HepG2 (cell line): Measurements from ENCODE around the gene NDUFS7. TPM values are rescaled to one million over a fixed set of nuclear protein-coding genes. Genes with fewer than 3 reads are reported as not detected.

Experiments used
- ATAC-seq: fragments of 200-7000 bp; cut with Tn5 transposase; 3 replicates; pipeline ENCODE4 v1.9.1; 2020; ENCODE audit warnings: mild to moderate bottlenecking, moderate library complexity
- BruUV-seq: library from RNA; stranded (reverse); fragments of 400-500 nt; replicated peaks from 2 replicates; lab custom pipeline; 2021; lab: Mats Ljungman, UMichigan
- CTCF ChIA-PET: fragments of 300-600 bp; formaldehyde crosslinking; extraction: SDS; loops from one replicate; lab custom pipeline; 2021; ENCODE audit warnings: low total read pairs, inconsistent platforms, low intra/inter-chr PET ratio; lab: Yijun Ruan, JAX
- POLR2A ChIA-PET: fragments of 350-600 bp; sonication (Branson Sonifier 250); formaldehyde crosslinking; loops from one replicate; lab custom pipeline; 2020; ENCODE audit warnings: antibody characterized with exemption, inconsistent platforms; lab: Yijun Ruan, JAX
- DNase-seq: peaks from one replicate; pipeline ENCODE4 v3.0.0-alpha.2; 2015; ENCODE audit warnings: low spot score
- FAIRE-seq: peaks from 3 replicates; lab custom pipeline; 2011; peaks lifted over from hg19 to GRCh38; lab: Jason Lieb, UNC
- H2AFZ ChIP-seq: one replicate; pipeline ENCODE4 v1.6.1; 2011; ENCODE audit warnings: low read length, inconsistent platforms
- H3K27ac ChIP-seq: fragments of 300-600 bp; 3 replicates; pipeline ENCODE4 v1.8.0; 2011; ENCODE audit warnings: mixed run types, mild to moderate bottlenecking, mixed read lengths, low read length, inconsistent platforms; ENCODE audit not compliant: insufficient read depth; ENCODE audit errors: extremely low read length
- H3K27me3 ChIP-seq, 2 experiments: fragments of 200-600 bp in 1 of 2; 2 replicates in 1 of 2; 3 replicates in 1 of 2; pipeline versions ENCODE4 v1.6.0 to v1.8.0; 2011; ENCODE audit warnings: low read length in 2 of 2, mild to moderate bottlenecking in 2 of 2, moderate library complexity in 2 of 2, inconsistent platforms in 1 of 2; ENCODE audit not compliant: insufficient read depth in 2 of 2, control insufficient read depth in 1 of 2
- H3K36me3 ChIP-seq, 2 experiments: fragments of 200-600 bp in 1 of 2; replicated peaks in 1 of 2; 2 replicates in 1 of 2; 3 replicates in 1 of 2; pipeline versions ENCODE4 v1.5.1 to v1.8.0; 2011; ENCODE audit warnings: low read length in 2 of 2, inconsistent platforms in 1 of 2; ENCODE audit not compliant: insufficient read depth in 2 of 2, control insufficient read depth in 1 of 2
- H3K4me1 ChIP-seq: 2 replicates; pipeline ENCODE4 v1.5.1; 2012; ENCODE audit warnings: low read length, inconsistent platforms; ENCODE audit not compliant: insufficient read depth
- H3K4me2 ChIP-seq: 2 replicates; pipeline ENCODE4 v1.6.0; 2011; ENCODE audit warnings: low read depth, low read length, inconsistent platforms
- H3K4me3 ChIP-seq, 3 experiments: fragments of 200-600 bp in 1 of 3; sonication (generic), shearing (Covaris generic) in 1 of 3; replicated peaks in 1 of 3; 2 replicates each; pipeline ENCODE4 v1.5.1; 2011 to 2016; ENCODE audit warnings: low read length in 3 of 3, inconsistent platforms in 2 of 3, low read depth in 2 of 3, mild to moderate bottlenecking in 2 of 3, control low read depth in 1 of 3, mixed read lengths in 1 of 3; ENCODE audit not compliant: insufficient read depth in 1 of 3
- H3K79me2 ChIP-seq: one replicate; pipeline ENCODE4 v1.6.1; 2011; ENCODE audit warnings: low read length, inconsistent platforms; ENCODE audit not compliant: insufficient read depth
- H3K9ac ChIP-seq: 2 replicates; pipeline ENCODE4 v1.6.0; 2011; ENCODE audit warnings: mild to moderate bottlenecking, low read depth, low read length, inconsistent platforms; ENCODE audit not compliant: insufficient read depth
- H3K9me3 ChIP-seq: 2 replicates; pipeline ENCODE4 v1.5.1; 2012; ENCODE audit warnings: mild to moderate bottlenecking, low read length
- H4K20me1 ChIP-seq: 2 replicates; pipeline ENCODE4 v1.6.0; 2011; ENCODE audit warnings: inconsistent platforms, mild to moderate bottlenecking, low read length, moderate library complexity; ENCODE audit not compliant: insufficient read depth
- AGO2 ChIP-seq: fragments of 200-400 bp; formaldehyde crosslinking; optimal IDR thresholded peaks from 2 replicates; pipeline ENCODE3; 2017; ENCODE audit warnings: mild to moderate bottlenecking, low read depth, low read length, moderate library complexity
- ATF7-NPFF ChIP-seq: sonication (generic); formaldehyde crosslinking; IDR thresholded peaks from 2 replicates; pipeline ENCODE4 v1.8.1; 2023; ENCODE audit warnings: mild to moderate bottlenecking, low read depth, missing genetic modification reagents, moderate library complexity
- DMAP1 ChIP-seq: IDR thresholded peaks from 2 replicates; pipeline ENCODE4 v1.6.1; 2016
- KAT7 ChIP-seq: IDR thresholded peaks from 2 replicates; pipeline ENCODE4 v1.6.1; 2018; ENCODE audit warnings: borderline replicate concordance, missing compliant biosample characterization
- MBNL3 ChIP-seq: fragments of 250-450 bp; sonication (Bioruptor Pico); conservative IDR thresholded peaks from 2 replicates; pipeline ENCODE4 v1.8.0; 2022; ENCODE audit warnings: mild to moderate bottlenecking, inconsistent platforms
- PBX2 ChIP-seq: IDR thresholded peaks from 2 replicates; pipeline ENCODE4 v1.6.1; 2016; ENCODE audit warnings: control low read depth
- RNF219 ChIP-seq: sonication (generic); formaldehyde crosslinking; IDR thresholded peaks from 2 replicates; pipeline ENCODE4 v1.5.0; 2020; ENCODE audit warnings: mild to moderate bottlenecking, missing genetic modification reagents
- SNAI1 ChIP-seq: sonication (generic); formaldehyde crosslinking; IDR thresholded peaks from 2 replicates; pipeline ENCODE4 v1.5.0; 2020; ENCODE audit warnings: mild to moderate bottlenecking, missing genetic modification reagents, borderline replicate concordance
- TFDP2 ChIP-seq: sonication (generic); formaldehyde crosslinking; IDR thresholded peaks from 2 replicates; pipeline ENCODE4 v1.4.0; 2020; ENCODE audit warnings: missing genetic modification reagents
- UBTF ChIP-seq: sonication (generic); formaldehyde crosslinking; IDR thresholded peaks from 2 replicates; pipeline ENCODE4 v1.4.0; 2020; ENCODE audit warnings: mild to moderate bottlenecking, missing genetic modification reagents
- ZNF382 ChIP-seq: sonication (generic); formaldehyde crosslinking; IDR thresholded peaks from 2 replicates; pipeline ENCODE4 v1.5.0; 2020; ENCODE audit warnings: missing genetic modification reagents, mild to moderate bottlenecking, borderline replicate concordance
- ZNF746 ChIP-seq: sonication (generic); formaldehyde crosslinking; IDR thresholded peaks from 2 replicates; pipeline ENCODE4 v1.8.0; 2022; ENCODE audit warnings: mild to moderate bottlenecking, missing genetic modification reagents
- ZNF773 ChIP-seq: sonication (generic); formaldehyde crosslinking; IDR thresholded peaks from 2 replicates; pipeline ENCODE4 v1.4.0; 2020; ENCODE audit warnings: missing genetic modification reagents, borderline replicate concordance
- WGBS: methylation state at CpG from one replicate; pipeline ENCODE4 v1.1.6; 2017; ENCODE audit warnings: low lambda C conversion rate; 5-methylcytosine and 5-hydroxymethylcytosine counted together
- in situ Hi-C: cut with HindIII; loops from 2 replicates; pipeline ENCODE4 v1.10.0; 2017; ENCODE audit warnings: low pct_unique_long_range_greater_than_20kb; ENCODE audit not compliant: extremely low pct_ligation_motif_present
- intact Hi-C: fragments of 100-400 bp; cut with micrococcal nuclease; formaldehyde crosslinking; loops from one replicate; pipeline ENCODE4 v1.10.0; 2022; ENCODE audit not compliant: unreplicated experiment
- polyA plus RNA-seq, 8 experiments: library from polyadenylated mRNA; depleted of rRNA in 3 of 8; stranded (reverse) in 7 of 8; unstranded in 1 of 8; fragments of >200 nt; fragmentation: Illumina TruSeq in 4 of 8; extraction: Trizol in 4 of 8; gene quantifications; 2 replicates each; pipeline versions ENCODE4 v1.2.1 to v1.2.3, GENCODE V29; 2011 to 2016; ENCODE audit warnings: low read depth in 4 of 8, missing spikeins in 1 of 8, mixed read lengths in 1 of 8; ENCODE audit not compliant: insufficient read depth in 1 of 8
- total RNA-seq, 5 experiments: library from RNA; depleted of rRNA; stranded (reverse); fragments of >200 nt; fragmentation: Illumina TruSeq; extraction: Trizol; gene quantifications; 2 replicates each; pipeline ENCODE4 v1.2.3, GENCODE V29; 2016; ENCODE audit warnings: low read depth in 1 of 5

The NDUFS7 gene
- total and polyA plus RNA-seq, 2 of the 13 experiments (the other 11 are each of a cell fraction or from before 2014, with no cell fraction given) = 34.3 to 66.9 TPM

GRCh38 chr19:1376415-1376805, 7.3 kb upstream of the NDUFS7 start:
- no peak overlapping the region for H3K4me2 ChIP-seq
- no TSS peak for BruUV-seq
- POLR2A ChIA-PET = no interaction called here
- no peaks in the 10 kb centered on the region for H3K9me3 ChIP-seq
- no peak overlapping the region for H3K4me3 ChIP-seq
- no peak for ATAC-seq
- H3K79me2 ChIP-seq = no peaks in the 10 kb centered on the region
- no peak overlapping the region for H3K9ac ChIP-seq
- FAIRE-seq = no peak
- no peaks in the 10 kb centered on the region; a peak in 3 of 5 replicates for H3K36me3 ChIP-seq
- H3K4me1 ChIP-seq = peaks cover 57% of the 10 kb centered on the region
- intact Hi-C loops = no loop called here
- no peaks in the 10 kb centered on the region for H3K27me3 ChIP-seq
- no peaks in the 10 kb centered on the region for H4K20me1 ChIP-seq
- TF ChIP-seq AGO2 (no peak), TFDP2 (CRISPR knock-in tag) (no peak), ZNF773 (CRISPR knock-in tag) (no peak), SNAI1 (CRISPR knock-in tag) (no peak), MBNL3 (CRISPR knock-in tag) (no peak), ZNF382 (CRISPR knock-in tag) (no peak), UBTF (CRISPR knock-in tag) (no peak), ZNF746 (CRISPR knock-in tag) (no peak), DMAP1 (no peak), PBX2 (no peak), KAT7 (no peak), RNF219 (CRISPR knock-in tag) (no peak), ATF7-NPFF (no peak)
- TF ChIP-seq, all 625 proteins: peak for 0
- CTCF ChIA-PET = no interaction called here
- WGBS = 96% methylated on average over 17 of the region's 17 CpGs
- Histone ChIP-seq H3K27ac (no peak overlapping the region), H2AFZ (no peak overlapping the region)
- no peak for DNase-seq
- in situ Hi-C loops = no loop called here
